DMS153 (cell line): ENCODE data around the gene PGAP2.

Source experiments
- DNase-seq: peaks from one replicate; lab custom pipeline; 2025; lab: John Stamatoyannopoulos, UW

Gene PGAP2

DNA sequence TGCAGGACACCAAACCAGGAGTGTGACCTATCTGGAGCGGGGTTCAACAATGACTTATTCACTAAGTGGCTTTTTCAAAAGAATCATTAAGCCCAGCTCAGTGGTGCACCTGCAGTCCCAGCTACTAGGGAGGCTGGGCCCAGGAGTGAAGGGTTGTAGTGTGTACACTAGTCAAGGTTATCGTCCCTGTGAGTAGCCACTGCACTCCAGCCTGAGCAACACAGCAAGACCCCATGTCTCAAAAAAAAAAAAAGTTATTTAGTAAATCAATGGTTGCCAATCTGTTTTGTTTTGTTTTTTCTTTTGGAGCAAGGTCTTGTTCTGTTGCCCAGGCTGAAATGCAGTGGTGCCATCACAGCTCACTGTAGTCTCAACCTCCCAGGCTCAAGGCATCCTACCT lies 24.5 kb downstream of the PGAP2 start:
- DNase-seq: no peak

DNA sequence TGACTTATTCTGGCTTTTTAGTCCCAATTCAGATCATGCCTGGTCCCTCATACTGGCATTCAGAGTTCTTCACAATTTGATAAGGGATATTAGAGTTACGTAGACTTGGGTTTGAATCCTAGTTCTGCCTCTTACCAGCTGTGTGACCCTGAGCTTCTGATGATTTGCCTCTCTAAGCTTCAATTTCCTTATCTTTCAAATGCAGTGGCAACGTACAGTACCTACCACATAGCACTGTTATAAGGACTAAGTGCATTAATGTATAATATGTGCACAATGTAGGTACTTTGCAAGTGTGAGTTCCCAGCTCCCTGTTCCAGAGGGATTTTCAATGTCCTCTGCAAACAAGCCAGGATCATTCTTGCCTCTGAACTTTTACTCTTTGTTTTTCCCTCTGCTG lies 25.1 kb downstream of the PGAP2 start:
- no peak for DNase-seq

DNA sequence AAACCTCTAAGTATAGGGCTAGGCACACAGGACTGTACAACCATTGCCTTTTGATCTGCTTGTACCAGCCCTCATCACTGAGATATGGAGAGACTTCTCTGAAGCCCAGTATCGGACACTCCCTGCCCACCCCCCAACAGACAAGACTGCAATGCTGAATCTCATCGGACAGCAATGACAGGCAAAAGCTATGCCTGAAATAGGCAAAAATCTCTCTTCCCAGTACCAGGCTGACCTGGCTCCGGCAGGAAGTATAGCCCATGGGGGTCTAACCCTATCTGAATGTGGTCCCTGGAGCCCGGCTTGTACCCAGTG lies 25.9 kb downstream of the PGAP2 start:
- DNase-seq: no peak

DNA sequence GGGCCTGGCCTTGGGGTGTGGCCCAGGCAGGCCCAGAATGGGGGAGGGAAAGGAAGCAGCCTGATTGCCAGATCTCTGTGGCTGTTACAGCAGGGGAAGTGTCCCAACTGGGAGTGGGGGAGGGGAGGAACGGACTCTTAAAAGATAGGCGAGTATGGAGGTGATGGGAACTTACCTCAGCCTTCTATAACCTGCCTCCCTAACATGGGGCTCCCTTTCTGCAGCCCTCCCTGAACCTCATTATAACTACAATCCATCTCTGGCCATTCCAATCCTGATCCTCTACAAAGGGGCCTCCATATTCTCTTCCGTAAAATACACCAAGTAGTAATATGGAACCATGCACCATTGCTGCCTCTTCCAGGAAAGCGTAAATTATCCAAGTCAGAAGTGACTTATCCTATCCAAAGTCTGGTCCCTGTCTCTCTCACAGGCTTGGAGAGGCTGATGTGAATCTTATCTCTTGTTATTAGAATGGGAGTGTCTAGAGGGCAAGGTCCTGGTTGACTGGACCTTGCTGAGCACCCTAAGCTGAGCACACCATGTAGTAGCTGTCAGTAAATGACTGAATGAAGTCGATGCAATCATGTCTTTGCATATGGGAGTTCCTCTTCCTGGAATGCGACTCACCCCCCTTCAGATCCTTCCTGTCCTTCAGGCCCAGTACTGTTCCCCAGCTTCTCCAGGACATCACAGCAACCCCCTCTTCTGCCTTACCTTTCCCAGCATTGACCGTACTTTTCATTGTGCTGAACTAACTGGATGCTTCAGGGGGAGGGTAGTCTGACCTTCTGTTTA lies 26.5 kb downstream of the PGAP2 start:
- no peak for DNase-seq

DNA sequence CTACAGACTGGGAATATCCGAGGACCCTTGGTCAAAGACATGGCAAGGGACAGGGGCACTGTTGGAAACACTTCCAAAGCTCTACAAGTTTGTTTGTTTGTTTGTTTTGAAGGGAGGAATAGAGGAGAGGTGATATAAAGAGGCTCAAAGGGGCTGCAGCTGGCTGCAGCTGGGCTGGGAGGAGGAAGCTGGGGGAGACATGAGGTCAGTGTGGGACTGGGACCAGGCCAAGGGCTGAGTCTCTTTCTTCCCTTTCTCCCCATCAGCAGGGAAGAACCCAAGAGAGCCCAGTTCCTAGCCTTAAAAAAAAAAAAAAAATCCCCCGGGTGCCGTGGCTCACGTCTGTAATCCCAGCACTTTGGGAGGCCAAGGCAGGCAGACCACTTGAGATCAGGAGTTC lies 27.4 kb downstream of the PGAP2 start:
- no peak for DNase-seq

DNA sequence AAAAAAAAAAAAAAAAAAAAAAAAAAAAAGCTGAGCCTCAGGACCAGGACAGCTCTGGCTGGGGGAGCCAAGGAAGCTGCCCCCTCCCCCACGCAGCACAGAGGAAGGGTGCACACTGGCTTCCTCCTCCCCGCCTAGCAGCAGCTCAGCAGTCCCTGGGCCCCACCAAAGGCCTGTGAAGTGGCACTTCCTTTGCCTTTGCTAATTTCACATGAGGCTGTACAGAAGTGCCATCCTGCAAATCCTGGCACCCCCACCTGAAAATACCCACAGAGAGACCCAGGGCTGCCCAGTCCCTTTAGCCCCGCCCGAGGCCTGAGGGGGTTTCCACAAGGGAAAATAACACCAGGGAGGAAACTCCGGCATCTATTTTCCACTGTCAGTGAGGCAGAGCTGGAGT lies 28.5 kb downstream of the PGAP2 start:
- no peak for DNase-seq

DNA sequence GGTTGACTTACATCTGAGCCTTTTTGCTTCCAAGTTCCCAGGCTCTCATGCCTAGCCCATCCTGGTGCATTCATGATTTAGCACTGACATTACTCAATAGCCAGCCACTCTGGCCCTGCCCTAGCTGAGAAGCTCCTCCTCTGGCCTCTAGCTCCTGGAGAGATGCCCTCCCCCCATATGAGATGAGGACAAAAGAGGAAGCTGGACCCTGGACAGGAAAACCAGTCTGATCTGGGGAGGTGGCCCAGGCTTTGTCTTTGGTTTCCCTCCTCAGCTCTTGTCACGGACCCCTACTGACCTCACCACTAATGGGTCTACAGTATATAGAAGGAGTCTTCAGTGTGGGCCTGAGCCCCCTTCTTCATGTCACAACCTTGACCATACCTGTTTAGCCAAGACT lies 29.4 kb downstream of the PGAP2 start:
- no peak for DNase-seq

DNA sequence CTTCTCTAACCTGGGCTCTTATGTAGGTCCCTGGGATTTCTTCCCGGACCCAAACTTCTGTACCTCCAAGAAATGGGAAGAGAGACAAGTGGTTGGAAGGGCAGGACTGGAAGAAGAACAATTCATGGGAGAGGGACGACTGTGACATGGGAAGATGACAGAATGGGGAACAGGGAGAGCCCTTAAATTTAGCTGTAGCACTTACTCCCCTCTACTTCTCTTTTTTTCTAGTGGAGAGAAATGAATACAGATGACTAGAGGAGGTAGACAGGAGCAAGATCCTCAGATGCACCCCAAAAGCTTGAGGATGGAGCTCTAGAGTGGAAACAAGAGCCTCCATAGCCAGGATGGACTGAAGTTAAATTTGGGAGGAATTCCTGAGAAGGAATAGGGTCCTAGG lies 30.1 kb downstream of the PGAP2 start:
- no peak for DNase-seq

DNA sequence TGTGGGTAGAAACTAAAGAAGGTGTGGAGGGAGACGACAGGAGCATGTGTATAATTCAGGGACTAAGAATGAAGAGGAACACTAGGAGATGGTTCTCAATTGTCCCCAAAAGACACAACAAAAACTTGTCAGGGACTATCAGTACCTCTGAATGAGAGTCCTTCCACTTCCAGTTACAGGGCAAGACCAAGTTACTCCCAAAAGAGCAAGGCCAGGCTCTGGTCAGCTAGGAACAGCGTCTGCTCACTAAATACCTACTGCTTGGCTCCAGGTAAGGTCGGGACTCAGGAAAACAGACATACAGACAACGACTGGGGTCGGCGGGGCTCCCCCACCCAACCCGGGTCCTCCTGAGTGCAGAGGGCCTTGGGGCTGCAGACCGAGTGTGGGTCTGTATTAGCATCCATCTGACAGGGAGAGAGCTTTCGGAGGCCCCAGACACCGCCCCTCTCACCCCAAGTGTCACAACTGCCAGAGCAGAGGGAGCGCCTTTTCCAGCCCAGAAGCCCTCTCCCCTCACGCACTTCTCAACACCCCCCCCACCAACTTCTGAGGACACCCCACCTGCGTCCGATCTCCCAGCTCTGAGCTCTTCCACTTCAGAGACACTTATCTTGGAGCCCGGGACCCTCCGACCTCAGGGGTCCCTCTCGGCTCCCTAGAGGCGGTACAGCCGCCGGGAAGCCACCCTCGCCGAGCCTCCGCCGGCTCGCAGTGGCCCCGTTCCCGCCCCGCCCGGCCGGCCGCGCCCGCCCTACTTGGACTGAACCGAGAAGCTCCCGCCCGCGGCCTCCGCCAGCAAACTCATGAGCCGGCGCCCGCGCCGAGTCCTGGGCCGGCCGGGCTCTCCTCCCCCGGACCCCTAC lies 31.9 kb downstream of the PGAP2 start:
- DNase-seq: no peak

DNA sequence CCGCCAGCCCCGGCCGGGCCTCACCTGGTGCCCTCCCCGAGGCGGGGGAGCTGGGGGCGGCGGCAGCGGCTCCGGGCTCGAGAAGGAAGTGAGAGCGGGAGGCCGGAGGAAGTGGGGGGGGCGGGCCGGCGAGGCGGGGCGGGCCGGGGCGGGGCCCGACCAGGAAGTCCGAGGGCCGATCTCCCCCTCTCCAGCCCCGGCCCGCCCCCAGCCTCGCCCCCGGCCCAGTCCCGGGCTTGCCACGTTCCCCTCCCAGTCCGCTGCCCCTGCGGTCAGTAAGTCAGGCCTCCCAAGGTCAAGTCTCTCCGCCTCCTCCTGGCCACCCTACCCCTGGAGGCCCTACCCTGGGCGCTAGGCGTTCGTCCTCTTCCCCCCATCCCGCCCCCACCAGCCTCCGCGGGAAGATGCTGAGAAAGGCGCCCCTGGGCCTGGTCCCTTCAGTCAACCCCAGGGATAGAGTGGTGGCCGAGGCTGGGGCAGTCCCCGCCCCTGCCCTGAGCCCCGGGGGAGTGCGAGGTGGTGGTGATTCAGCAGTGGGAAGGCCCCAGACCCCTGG lies 32.6 kb downstream of the PGAP2 start, which contains the start of gene RHOG:
Gene RHOG (minus strand): TSS at position 90 of the 556 bp plus-strand sequence. CDS start 12,821 bp downstream, outside the sequence.
- no peak for DNase-seq

DNA sequence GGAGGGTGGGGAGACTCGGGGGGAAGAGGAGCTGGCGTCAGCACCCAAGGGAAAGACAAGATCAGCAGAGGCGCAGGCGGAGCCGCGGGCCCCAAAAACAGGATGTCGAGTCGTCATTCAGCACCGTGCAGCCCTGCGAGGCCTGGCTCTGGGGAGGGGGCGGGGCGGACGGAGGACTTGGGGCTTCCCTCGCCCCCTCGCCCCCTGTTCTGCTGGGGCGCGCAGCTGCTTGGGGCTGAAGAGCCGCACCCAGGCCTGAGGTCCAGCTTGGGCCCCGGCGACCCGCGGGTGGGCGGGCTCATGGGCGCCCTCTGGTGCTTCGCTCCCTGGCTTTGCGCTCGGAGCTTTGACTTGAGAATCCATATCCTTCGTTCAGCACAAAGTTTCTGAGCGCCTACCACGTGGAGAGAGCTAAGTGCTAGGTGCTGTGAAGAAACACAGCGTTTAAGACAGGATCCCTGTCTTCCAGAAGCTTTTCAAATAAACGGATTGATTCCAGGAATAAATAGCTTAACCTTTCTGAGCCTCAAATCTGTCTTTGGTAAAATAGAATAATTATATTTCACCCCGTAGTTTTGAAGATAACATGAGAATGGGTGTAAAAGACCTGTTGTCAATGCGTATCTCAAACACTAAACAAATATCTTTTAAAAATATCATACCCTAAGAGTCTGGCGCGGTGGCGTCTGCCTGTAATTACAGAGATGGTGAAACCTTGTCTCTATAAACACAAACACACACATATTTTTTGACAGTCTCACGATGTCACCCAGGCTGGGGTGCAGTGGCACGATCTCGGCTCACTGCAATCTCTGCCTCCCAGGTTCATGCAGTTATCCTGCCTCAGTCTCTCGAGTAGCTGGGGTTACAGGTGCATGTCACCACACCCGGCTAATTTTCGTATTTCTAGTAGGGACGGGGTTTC lies 33.3 kb downstream of the PGAP2 start:
- DNase-seq: peak; percentile 41

DNA sequence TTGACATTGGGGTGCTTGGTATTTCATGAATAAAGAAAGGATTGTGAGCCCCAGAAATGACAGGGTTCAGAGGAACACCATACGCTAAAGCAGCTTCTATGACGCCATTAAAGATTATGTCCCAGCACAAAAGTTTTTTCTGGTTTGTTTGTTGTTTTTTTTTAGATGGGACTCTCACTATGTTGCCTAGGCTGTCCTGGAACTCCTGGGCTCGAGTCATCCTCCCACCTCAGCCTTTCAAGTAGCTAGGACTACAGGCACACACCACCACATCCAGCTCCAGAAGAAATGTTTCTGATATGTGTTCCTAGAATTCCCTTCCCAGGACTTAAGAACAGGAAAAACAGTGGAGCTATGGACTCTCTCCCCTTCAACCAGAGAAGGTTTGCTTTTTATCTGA lies 35.0 kb downstream of the PGAP2 start:
- no peak for DNase-seq

DNA sequence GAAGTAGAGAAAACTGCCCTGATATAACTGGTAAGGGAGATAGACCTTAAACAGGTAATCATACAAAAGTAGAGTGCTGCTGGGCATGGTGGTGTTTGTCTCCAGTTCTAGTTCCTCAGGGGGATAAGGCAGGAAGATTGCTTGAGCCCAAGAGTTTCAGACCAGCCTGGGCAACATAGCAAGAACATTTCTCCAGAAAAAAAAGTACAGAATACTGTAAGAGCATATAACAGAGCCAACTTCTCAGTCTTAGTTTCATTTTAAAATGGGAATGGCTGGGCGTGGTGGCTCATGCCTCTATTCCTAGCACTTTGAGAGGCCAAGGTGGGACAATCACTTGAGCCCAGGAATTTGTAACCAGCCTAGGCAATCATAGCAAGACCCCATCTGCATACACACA lies 36.9 kb downstream of the PGAP2 start:
- no peak for DNase-seq

DNA sequence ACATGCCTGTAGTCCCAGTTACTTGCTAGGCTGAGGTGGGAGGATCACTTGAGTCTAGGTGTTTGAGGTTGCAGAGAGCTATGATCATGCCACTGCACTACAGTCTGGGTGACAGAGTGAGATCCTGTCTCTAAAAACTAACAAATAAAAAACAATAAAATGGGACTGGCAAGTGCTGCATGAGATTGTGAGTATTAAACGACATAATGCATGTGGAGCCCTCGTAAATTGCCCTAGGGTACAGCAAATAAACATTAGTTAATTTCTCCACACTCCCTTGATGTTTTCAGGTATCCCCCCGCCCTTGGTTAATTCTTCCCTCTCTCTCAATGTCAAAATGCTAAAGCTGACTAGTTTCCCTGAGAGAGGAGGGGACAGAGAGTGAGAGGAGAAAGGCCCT lies 37.3 kb downstream of the PGAP2 start:
- DNase-seq: no peak

DNA sequence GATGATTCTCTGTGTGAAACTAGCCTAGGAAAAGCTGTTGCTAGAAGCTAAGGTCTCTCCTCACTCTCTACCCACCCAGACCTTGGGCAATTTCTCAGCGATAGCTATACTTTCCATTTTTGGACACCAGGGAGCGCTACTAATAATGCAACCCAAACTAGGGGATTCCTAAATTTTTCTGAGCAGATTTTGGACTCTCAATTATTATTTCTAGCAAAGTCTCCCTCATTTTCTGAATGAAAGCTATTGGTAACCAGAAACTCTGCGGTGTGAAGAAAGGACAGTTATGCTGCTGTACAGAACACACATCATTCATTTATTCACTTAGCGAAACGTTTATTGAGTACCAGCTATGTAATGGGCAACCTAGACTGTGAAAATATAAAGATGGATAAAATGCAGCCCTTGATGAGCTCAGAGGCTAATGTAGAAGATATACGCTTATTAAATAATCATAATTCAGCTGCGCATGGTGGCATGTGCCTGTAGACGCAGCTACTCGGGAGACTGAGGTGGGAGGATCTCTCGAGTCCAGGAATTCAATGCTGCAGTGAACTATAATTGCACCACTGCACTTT lies 41.0 kb downstream of the PGAP2 start:
- no peak for DNase-seq

DNA sequence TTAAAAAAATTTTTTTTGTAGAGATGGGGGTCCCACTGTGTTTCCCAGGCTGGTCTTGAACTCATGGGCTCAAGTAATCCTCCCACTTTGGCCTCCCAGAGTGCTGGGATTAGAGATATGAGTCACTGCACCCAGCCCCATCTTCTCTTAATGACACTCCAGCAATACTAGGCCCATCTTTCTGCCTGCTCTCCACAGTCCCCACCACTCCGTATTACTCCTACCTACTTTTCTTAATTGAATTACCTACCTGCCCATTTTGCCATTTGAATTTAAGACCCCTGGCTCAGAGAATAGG lies 45.1 kb downstream of the PGAP2 start:
- no peak for DNase-seq

DNA sequence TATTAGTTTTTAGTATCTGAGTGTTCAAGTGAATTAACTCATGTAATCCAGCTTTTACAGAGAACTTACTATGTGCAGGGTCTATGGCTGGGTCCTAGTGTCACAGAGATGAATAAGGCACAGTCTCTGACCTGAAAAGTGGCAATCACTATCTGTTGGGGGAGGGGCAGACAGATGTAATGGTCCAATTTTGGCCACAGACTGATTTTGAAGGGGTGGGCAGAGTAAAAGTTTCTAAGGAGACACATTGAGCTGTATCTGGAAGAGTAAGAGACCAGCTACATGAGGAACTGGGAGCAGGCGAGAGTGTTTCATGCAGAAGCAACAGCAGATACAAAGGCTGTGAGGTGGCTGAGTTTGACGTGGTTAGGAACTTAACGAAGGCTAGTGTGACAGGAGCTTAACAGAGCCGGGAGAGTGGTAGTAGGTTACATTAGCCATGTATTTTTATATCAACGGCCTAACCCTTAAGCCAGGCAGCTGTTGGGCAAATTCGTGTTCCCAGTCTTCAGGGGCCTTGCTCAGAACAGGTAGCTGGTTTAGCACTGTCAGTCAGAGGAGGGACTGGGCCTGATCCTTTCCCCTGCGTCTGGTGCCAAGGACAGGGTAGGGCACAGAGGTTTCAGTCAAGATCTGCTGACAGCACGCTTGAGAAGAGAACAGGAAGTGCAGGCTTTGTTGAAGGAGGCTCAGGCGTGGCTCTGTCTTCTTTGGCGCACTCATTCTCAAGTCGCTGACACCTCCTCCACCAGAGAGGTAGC lies 45.7 kb downstream of the PGAP2 start:
- DNase-seq: peak; percentile 26

DNA sequence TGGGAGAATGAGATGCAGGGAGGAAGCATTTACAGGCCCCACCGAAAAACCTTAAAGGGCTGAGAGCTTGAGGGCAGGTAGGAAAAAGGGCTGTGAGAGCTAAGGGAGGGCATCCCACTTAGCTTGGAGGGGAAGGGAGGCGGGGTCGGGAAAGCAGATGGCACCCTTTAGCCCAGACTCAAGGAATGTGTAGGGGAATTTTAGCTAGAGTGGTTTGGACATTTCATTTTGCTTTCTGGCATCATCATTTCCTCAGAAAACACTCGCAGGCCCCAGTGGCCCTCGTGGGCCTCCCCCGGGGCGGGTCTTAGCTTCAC lies 46.3 kb downstream of the PGAP2 start:
- no peak for DNase-seq

DNA sequence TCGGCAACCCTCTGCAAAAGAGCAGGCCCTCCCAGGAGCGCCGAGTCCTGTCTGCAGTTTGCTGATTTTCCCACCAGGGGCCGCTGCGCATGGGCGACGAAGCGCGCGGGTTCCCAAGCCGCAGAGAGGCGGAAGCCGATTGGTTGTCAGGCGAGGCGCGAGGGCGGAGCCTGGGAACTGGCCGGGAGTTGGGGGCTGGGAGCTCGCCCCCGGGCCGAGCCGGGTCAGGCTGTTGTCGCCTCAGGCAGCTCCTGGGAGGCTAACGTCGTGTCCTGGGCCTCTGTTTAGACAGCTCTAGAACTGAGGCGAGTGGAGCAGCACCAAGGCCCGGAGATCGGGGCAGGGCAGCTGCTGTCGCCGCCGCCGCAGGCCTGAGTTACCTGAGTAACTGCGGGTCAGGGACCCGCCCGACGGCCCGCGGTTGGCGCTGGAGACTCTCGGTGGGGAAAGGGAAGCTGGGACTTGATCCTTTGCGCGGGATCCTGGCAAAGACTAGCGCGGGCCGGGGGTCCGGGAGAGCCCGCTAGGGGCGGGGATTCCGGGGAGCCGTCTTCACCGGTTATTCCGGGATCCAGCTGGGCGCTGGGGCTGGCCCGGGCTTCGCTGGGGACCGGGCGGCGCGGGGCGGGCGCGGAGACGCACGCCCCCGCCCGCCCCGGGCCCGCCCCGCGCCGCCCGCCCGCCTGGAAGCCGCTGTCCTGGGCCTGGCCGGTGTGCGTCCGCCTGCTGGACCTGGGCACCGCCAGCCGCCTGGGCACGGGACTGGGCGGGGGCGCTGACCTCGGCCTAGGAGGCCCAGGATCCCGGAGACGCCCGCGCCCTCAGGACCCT lies 46.8 kb downstream of the PGAP2 start, which contains the start of gene STIM1:
Gene STIM1 (plus strand): TSS at position 688 of the 831 bp plus-strand sequence. CDS start 607 bp downstream, outside the sequence.
- peak; percentile 89 for DNase-seq

DNA sequence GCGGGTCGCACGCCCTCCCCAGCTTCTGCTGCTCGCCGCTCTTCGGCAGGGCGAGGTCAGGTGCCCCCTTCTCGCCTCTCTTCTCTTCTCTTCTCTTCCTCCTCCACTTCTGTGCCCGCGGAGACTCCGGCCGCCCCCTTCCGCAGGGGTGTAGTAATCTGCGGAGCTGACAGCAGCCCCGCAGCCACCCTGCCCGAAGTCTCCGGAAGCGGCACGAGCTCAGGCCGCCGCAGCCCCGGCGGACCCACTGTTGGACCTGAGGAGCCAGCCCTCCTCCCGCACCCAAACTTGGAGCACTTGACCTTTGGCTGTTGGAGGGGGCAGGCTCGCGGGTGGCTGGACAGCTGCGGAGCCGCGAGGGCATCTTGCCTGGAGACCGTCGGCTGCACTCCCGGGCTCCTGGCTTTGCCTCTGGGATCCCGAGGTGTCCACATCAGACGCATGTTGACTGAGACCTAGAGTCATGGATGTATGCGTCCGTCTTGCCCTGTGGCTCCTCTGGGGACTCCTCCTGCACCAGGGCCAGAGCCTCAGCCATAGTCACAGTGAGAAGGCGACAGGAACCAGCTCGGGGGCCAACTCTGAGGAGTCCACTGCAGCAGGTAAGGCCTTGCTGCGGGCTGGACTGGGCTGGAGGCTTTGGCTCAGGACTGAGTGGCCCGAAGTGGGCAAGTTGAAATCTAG lies 47.6 kb downstream of the PGAP2 start:
- DNase-seq: no peak
